Mesothelial cell of epicardium (in vitro differentiated cells): ENCODE data around the gene ERP29. TPM values are rescaled to one million over a fixed set of nuclear protein-coding genes. Genes with fewer than 3 reads are reported as not detected.

Experiments
- DNase-seq, 2 experiments: peaks; one replicate each; pipeline ENCODE4 v3.0.0; 2021; ENCODE audit warnings: low spot score in 2 of 2; ENCODE audit not compliant: unreplicated experiment in 2 of 2
- H3K27ac Mint-ChIP-seq: 2 replicates; pipeline ENCODE4 v1.8.0; 2021; ENCODE audit warnings: mixed read lengths
- H3K27me3 Mint-ChIP-seq: 2 replicates; pipeline ENCODE4 v1.8.0; 2021; ENCODE audit warnings: low read depth, mixed read lengths
- H3K36me3 Mint-ChIP-seq: 2 replicates; pipeline ENCODE4 v1.8.0; 2021; ENCODE audit warnings: mixed read lengths
- H3K4me1 Mint-ChIP-seq: 2 replicates; pipeline ENCODE4 v1.8.0; 2021; ENCODE audit warnings: mixed read lengths
- H3K4me3 Mint-ChIP-seq: 2 replicates; pipeline ENCODE4 v1.8.0; 2021; ENCODE audit warnings: mild to moderate bottlenecking, moderate library complexity, mixed read lengths
- H3K9me3 Mint-ChIP-seq: 2 replicates; pipeline ENCODE4 v1.8.0; 2021; ENCODE audit warnings: mixed read lengths
- total RNA-seq: library from RNA; stranded (reverse); gene quantifications from 3 replicates; pipeline ENCODE4 v1.2.1, GENCODE V29; 2021
- TF ChIP-seq, protein P1 (sequence below): fragments of 200-600 bp; sonication (generic); IDR thresholded peaks from one replicate; pipeline ENCODE4 v1.5.0; 2021; ENCODE audit warnings: antibody characterized with exemption; ENCODE audit not compliant: unreplicated experiment

ERP29 gene
- total RNA-seq, 1 donor from 2014 or later, result 97.5 TPM

DNA sequence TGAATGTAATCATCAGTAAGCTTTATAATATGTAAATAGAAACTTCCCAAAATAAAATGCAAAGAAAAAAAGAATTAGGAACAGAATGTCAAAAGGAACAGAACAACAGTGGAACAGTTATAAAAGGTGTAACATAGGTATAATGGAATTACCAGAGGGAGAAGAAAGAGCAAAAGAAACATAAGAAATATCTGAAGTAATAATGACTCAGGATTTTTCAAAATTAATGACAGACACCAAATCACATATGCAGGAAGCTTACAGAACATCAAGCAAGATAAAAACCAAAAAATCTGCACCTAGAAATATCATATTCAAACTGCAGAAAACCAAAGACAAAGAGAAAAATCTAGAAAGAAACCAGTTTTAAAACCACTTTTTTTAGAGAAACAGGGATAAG, 36.4 kb upstream of the ERP29 start:
- H3K4me1 Mint-ChIP-seq, result no peaks in the 10 kb centered on the region
- TF ChIP-seq, protein P1, sequence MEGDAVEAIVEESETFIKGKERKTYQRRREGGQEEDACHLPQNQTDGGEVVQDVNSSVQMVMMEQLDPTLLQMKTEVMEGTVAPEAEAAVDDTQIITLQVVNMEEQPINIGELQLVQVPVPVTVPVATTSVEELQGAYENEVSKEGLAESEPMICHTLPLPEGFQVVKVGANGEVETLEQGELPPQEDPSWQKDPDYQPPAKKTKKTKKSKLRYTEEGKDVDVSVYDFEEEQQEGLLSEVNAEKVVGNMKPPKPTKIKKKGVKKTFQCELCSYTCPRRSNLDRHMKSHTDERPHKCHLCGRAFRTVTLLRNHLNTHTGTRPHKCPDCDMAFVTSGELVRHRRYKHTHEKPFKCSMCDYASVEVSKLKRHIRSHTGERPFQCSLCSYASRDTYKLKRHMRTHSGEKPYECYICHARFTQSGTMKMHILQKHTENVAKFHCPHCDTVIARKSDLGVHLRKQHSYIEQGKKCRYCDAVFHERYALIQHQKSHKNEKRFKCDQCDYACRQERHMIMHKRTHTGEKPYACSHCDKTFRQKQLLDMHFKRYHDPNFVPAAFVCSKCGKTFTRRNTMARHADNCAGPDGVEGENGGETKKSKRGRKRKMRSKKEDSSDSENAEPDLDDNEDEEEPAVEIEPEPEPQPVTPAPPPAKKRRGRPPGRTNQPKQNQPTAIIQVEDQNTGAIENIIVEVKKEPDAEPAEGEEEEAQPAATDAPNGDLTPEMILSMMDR, result no peak
- H3K4me3 Mint-ChIP-seq, result no peak overlapping the region
- peak overlapping the region; percentile 20 for H3K27ac Mint-ChIP-seq
- peaks cover 19% of the 10 kb centered on the region for H3K36me3 Mint-ChIP-seq
- peaks cover 3% of the 10 kb centered on the region for H3K9me3 Mint-ChIP-seq
- H3K27me3 Mint-ChIP-seq, result no peaks in the 10 kb centered on the region
- DNase-seq, result no peak

DNA sequence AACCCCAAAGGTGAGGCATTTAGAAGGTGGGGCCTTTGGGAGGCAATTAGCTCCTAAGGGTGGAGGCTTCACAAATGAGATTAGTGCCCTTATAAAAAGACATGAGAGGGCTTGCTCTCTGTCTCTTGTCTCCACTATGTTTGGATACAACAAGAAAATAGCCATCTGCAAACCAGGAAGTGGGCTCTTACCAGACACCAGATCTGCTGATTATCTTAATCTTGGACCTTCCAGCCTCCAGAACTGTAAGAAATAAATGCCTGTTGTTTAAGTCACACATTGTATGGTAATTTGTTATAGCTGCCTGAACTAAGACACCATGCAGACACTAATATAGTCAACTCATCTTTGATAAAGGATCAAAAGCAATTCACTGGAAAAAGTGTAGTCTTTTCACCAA, 34.7 kb upstream of the ERP29 start:
- TF ChIP-seq, protein P1, result no peak
- peaks cover 3% of the 10 kb centered on the region for H3K9me3 Mint-ChIP-seq
- peaks cover 12% of the 10 kb centered on the region for H3K36me3 Mint-ChIP-seq

DNA sequence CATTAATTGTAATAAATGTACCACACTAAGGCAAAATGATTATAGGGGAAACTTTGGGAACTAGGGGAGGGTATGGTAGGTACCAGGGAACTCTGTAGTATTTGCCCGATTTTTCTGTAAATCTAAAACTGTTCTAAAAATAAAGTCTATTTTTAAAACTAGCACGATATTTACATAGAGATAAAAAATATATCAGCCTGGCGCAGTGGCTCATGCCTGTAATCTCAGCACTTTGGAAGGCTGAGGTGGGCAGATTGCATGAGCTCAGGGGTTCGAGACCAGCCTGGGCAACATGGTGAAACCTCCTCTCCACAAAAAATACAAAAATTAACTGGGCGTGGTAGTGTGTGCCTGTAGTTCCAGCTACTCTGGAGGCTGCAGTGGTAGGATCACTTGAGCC, 32.6 kb upstream of the ERP29 start:
- no peak overlapping the region for H3K27ac Mint-ChIP-seq
- TF ChIP-seq, protein P1, result no peak
- no peak for DNase-seq
- no peak overlapping the region for H3K4me3 Mint-ChIP-seq
- H3K27me3 Mint-ChIP-seq, result no peaks in the 10 kb centered on the region
- peaks cover 3% of the 10 kb centered on the region for H3K9me3 Mint-ChIP-seq
- no peaks in the 10 kb centered on the region for H3K4me1 Mint-ChIP-seq
- H3K36me3 Mint-ChIP-seq, result peaks cover 12% of the 10 kb centered on the region

More for the DNA sequence above, 34.7 kb upstream of the ERP29 start:
- no peak for DNase-seq
- H3K4me3 Mint-ChIP-seq, result no peak overlapping the region
- H3K27me3 Mint-ChIP-seq, result no peaks in the 10 kb centered on the region
- no peak overlapping the region for H3K27ac Mint-ChIP-seq
- no peaks in the 10 kb centered on the region for H3K4me1 Mint-ChIP-seq

DNA sequence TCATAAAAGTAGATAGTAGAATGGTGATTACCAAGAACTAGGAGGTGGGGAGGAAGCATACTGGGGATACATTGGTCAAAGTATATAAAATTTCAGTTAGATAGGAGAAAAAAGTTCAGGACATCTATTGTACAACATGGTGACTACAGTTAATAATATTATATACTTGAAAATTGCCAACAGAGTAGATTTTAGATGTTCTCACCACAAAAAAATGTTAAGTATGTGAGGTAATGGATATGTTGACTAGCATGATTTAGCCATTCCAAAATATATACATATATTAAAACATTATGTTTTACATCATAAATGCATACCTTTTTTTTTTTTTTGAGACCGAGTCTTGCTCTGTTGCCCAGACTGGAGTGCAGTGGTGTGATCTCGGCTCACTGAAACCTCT, 31.2 kb upstream of the ERP29 start:
- Mint-ChIP-seq H3K4me1 (no peaks in the 10 kb centered on the region), H3K36me3 (peaks cover 12% of the 10 kb centered on the region), H3K4me3 (no peak overlapping the region), H3K27ac (no peak overlapping the region), H3K27me3 (no peaks in the 10 kb centered on the region), H3K9me3 (peaks cover 3% of the 10 kb centered on the region)
- no peak for DNase-seq
- TF ChIP-seq, protein P1, result no peak

GRCh38 chr12:111984820-111985219, 28.4 kb upstream of the ERP29 start:
- Mint-ChIP-seq H3K36me3 (peaks cover 15% of the 10 kb centered on the region), H3K4me1 (no peaks in the 10 kb centered on the region), H3K27ac (no peak overlapping the region), H3K9me3 (peaks cover 9% of the 10 kb centered on the region), H3K4me3 (no peak overlapping the region), H3K27me3 (no peaks in the 10 kb centered on the region)
- DNase-seq, result no peak
- TF ChIP-seq, protein P1, result no peak

DNA sequence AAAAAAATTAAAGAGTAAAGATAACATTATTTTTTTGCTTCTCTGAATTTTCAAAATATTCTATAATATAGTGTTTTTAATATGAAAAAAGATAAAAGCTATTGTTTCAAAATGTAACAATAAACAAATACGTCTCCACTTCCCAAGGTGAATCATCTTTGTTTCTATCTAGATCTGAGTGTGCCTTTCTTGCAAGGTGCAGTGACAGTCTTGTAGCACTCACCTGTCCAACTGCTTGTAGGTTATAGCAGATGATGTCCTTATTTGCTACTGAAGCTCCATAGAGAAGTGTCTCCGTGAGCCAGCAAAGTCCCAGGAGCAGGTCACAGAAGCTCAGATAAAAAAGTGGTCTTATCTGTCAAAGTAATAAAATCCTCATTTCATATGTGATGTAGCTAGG, 21.7 kb upstream of the ERP29 start:
- Mint-ChIP-seq H3K4me3 (no peak overlapping the region), H3K36me3 (peaks cover 14% of the 10 kb centered on the region), H3K9me3 (peaks cover 6% of the 10 kb centered on the region), H3K27me3 (no peaks in the 10 kb centered on the region), H3K27ac (no peak overlapping the region), H3K4me1 (peaks cover 12% of the 10 kb centered on the region)
- no peak for DNase-seq
- TF ChIP-seq, protein P1, result no peak
